Urothelium cell line (cell line): ENCODE results near the gene DVL1.
A peak's percentile ranks its signal among the peaks of the same experiment; 100 is the strongest.
"Not testable (repeated sequence)": the region's sequence is repeated elsewhere in the genome, so short reads cannot be mapped to it uniquely, and the experiment has no call there.

Experiments used
- DNase-seq: peaks from one replicate; pipeline ENCODE4 v3.0.0; 2011; ENCODE audit warnings: low spot score, mixed read lengths
- FAIRE-seq: peaks from 2 replicates; lab custom pipeline; 2011; peaks lifted over from hg19 to GRCh38; lab: Jason Lieb, UNC

Gene DVL1

DNA sequence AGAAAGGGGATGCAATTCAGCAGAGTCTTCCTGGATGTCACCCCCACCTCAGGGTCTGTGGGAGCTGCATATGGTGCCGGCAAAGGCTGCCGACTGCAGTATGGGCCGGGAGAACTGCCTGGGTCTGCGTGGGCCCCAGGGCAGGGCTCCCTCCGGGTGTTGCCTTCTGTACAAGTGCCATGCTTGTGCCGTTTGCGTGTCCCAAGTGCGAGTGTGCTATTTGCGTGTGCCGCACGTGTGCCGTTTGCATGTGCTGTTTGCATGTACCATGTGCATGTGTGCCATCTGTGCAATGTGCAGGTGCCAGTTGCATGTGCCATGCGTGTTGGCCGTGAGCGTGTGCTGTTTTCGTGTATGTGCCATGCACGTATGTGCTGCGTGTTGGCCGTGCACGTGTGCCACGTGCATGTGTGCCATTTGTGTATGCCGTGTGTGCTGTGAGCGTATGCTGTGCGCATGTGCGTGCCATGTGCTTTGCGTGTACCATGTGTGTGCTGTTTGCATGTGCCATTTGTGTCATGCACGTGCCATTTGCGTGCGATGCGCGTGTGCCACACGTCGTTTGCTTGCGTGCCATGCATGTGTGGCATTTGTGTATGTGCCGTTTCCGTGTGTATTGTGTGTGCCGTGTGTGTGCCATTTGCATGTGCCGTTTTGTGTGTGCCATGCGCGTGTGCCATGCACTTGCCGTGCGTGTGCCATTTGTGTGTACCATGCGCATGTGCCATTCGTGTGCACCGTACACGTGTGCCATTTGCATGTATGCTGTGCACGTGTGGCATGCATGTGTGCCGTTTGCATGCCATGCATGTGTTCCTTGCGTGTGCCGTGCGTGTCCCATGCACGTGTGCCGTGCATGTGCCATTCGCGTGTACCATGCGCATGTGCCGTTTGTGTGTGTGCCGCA, 19.7 kb downstream of the DVL1 start:
- FAIRE-seq (peak; percentile 87), DNase-seq (no peak)

- FAIRE-seq, result no peak
These were observed 21.0 kb downstream of the DVL1 start for GRCh38 chr1:1328254-1328653.

DNA sequence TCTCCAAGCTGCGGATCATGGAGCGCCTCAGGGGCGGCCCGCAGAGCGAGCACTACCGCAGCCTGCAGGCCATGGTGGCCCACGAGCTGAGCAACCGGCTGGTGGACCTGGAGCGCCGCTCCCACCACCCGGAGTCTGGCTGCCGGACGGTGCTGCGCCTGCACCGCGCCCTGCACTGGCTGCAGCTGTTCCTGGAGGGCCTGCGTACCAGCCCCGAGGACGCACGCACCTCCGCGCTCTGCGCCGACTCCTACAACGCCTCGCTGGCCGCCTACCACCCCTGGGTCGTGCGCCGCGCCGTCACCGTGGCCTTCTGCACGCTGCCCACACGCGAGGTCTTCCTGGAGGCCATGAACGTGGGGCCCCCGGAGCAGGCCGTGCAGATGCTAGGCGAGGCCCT, 21.9 kb downstream of the DVL1 start:
- DNase-seq (no peak), FAIRE-seq (no peak)

More at GRCh38 chr1:1328254-1328653, 21.0 kb downstream of the DVL1 start:
- no peak for DNase-seq

DNA sequence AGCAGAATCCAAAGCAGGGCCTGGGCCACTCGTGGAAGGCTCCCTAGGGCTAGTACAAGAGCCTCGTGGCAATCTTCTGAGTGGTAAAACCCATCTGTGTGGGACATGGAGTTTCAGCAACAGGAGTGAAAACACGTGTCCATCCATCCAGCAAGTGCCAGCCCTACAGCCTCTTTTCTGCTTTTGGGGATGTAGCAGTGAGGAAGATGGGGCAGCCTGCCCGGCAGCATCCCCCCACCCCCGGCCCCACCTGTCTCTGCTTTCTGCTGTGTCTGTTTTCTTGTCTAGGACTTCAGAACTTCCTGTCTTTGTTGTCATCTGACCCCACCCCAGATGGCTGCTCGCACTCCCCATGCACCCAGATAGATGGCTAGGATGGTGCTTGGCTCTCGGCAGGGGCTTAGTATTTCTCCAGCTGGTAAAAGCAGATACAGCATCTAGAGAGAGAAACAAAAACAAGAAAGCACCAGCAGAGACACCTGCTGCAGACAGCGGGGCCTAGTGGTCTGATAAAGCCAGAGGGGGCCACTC, 23.1 kb downstream of the DVL1 start:
- FAIRE-seq (no peak), DNase-seq (no peak)

DNA sequence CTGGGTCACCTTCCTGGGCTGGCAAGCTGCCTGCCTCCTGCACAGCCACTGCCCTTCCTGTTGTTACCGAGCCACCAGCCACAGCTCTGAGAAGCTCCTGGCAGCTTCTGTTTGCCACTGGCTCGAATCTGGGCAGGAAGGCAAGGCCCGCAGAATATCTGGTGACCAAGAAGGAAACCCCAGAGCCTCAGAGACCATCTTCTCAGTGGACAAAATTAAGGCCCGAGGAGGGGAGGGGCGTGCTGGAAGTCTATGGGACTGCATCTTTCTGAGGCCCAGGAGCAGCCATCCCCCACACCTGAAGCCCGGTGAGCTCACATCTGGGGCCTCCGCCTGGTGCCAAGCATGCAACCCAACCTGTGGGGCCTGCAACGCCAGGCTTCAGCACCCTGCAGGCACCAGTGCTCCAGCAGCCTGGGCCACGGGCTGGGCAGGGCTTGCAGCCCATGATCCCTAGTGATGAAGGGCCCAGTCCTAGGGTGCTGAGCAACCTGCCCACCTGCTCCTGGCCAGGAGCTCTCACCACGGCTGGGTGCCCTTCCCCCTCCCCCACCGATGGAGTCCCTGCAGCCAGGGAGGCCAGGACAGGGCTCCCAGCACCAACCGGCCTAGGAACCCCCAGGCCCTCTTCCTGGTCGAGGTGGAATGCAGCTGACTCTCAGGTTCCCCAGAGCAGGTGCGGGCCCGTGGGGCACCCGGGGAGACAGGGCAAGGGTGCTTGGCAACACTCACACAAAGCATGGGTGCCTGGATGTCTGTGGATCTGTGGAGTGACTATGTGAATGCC, 23.7 kb downstream of the DVL1 start:
- DNase-seq (no peak), FAIRE-seq (no peak)

DNA sequence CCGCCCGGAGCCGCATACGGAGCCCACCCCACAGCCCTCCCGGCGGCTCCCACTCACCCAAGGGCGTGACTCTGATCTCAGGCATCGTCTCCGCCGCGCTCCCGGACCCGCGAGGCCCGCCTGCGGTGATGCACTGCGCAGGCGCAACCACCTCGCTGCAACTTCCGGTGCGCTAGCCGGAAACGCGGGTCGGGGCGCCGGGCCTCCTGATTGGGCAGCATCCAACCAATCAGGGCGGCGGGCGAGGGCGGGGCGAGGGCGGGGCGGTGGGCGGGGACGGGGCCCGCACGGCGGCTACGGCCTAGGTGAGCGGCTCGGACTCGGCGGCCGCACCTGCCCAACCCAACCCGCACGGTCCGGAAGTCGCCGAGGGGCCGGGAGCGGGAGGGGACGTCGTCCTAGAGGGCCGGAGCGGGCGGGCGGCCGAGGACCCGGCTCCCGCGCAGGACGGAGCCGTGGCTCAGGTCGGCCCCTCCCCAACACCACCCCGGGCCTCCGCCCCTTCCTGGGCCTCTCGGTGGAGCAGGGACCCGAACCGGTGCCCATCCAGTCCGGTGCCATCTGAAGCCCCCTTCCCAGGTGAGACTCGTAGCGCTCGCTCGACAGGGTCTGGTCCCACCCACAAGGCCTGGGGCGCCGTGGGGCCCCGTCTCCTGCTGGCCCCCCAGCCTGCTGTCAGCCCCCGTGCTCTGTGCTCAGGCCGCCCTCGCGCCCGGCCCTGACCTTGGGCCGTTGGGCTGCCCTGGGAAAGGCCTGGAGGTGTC, 24.5 kb downstream of the DVL1 start, which contains the start of the genes CPTP and INTS11:
TSS of gene CPTP (plus strand) at position 279 of the 764 bp plus-strand sequence. CDS start 2,109 bp downstream, outside the sequence.
TSS of gene INTS11 (minus strand) at position 137 of the 764 bp plus-strand sequence. CDS start at position 85, 52 bp downstream.
- peak; percentile 59 for FAIRE-seq
- peak; percentile 97 for DNase-seq

- no peak for FAIRE-seq
- DNase-seq, result no peak
These were observed 25.1 kb downstream of the DVL1 start for GRCh38 chr1:1324084-1324523.

DNA sequence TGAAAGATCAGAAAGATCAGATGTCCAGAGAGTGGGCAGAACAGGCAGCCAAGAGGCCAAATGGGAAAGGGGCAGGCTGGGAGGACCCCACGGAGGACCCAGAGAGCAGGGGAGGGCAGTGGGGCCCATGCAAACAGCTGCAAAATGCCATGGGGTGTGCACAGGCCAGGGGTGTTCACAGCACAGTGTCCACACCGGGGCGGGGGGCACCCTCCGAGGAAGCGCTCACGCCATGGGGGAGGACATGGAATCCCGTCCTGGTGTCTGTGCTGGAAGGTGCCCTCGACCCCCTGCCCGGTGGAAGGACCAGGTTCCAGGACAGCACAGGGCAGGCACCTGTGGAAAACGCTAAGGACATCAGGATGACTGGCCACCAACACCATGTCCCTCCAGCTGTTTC, 26.3 kb downstream of the DVL1 start:
- FAIRE-seq (no peak), DNase-seq (no peak)

- no peak for DNase-seq
- FAIRE-seq, result no peak
These were observed 26.8 kb downstream of the DVL1 start for GRCh38 chr1:1322418-1322817.

DNA sequence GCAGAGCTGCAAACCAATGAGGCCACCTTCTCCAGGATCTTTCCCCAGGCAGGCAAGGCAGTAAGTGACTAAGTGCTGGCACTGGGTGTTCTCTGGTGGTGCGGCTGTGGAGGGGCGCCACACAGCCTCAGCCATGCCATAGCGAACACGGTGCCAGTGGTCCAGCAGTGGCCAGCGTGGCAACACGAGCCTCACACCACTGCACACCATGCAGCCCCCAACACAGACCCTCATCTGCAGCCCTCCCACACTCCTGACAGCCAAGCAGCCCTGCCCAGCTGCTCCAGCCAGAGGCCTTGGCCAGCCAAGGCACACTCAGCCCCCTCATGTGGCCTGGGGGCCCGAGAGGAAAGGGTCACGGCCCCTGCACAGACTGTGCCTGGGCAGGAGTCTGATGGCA, 27.7 kb downstream of the DVL1 start:
- DNase-seq (no peak), FAIRE-seq (no peak)

- FAIRE-seq, result no peak
These were observed 28.4 kb downstream of the DVL1 start for GRCh38 chr1:1320666-1321448.

GRCh38 chr1:1319646-1319941, 29.6 kb downstream of the DVL1 start:
- DNase-seq (no peak), FAIRE-seq (no peak)

More at GRCh38 chr1:1320666-1321448, 28.4 kb downstream of the DVL1 start:
- DNase-seq, result no peak

DNA sequence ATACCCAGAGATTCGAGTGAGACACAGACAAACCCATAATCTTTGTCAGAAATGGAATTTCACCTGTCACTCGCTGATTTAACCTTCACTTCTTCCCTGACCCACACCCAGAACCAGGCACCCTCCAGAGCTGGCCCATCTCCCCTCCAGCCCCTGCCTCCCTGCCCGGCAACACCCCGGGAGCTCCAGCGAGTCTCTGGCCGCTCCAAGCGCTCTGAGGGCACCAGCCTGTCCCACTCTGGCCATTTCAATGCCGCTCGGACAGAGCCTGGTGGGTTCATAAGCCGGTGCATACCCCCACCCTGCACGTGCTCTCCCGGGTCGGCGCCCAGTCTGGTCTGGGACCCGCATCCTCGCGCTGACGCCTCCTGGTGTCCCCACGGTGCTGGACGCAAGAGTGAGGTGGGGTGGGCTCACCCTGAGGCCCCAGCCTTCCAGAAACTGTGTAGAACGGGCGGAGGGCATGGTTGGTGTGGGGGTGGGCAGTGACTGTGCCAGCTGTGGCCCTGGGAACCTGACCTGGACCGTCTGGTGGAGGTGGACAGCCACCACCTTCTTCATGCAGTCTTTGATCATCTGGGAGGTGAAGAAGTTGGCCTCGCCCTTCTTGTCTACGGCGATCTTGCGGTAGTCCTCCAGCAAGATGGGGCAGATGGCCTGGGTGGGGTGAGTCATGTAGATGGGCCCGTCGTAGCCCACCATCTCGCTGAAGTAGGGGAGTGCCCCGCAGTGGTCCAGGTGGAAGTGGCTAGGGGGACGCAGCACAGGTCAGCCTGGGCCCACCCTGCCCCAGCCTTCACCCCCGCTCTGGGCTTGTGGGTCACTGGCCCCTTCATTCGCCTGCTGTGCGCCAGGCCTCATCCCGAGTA, 30.2 kb downstream of the DVL1 start:
- DNase-seq (no peak), FAIRE-seq (no peak)

DNA sequence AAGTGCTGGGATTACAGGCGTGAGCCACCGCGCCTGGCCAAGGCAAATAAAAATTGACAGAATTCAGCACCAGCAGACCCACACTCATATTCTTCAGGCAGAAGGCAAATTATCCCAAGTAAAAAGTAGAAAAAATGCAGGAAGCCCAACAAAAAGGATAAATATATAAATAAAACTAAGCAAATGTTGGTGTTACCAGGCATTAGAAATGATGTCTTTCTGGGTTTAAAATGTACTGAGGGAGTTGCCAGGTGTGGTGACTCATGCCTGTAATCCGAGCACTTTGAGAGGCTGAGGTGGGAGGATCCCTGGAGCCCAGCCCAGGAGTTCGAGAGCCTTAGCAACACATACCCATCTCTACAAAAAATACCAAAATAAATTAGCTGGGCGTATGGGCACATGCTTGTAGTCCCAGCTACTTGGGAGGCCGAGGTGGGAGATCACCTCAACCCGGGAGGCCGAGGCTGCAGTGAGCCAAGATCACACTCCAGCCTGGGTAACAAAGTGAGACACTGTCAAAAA, 31.0 kb downstream of the DVL1 start:
- FAIRE-seq (no peak), DNase-seq (peak; percentile 50)

DNA sequence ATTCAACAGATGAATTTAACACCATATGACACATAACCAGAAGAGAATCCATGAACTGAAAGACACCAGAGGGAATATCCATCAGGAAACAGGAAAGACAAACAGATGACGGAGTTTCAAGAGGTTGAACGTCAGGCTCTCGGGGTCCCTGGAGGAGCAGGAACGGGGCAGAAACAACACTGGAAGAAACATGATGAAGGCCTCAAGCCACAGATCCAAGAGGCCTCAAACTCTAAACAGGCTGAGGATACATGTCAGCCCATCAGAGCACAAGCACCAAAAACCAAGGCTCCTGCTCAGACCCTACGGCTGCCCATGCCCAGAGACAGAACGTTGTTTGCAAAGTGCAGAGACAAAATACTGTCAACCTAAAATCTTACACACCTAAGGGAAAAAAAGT, 31.8 kb downstream of the DVL1 start:
- no peak for FAIRE-seq

DNA sequence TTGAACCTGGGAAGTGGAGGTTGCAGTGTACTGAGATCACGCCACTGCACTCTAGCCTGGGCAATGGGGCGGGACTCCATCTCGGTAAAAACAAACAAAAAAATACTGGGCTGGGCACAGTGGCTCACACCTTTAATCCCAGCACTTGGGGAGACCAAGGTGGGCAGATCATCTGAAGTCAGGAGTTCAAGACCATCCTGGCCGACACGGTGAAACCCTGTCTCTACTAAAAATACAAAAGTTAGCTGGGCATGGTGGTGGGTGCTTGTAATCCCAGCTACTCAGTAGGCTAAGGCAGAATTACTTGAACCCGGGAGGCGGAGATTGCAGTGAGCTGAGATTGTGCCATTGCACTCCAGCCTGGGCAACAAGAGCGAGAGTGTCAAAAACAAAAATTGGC, 33.0 kb downstream of the DVL1 start:
- FAIRE-seq, DNase-seq: not testable (repeated sequence)

More for the DNA sequence above, 31.8 kb downstream of the DVL1 start:
- DNase-seq, result no peak

DNA sequence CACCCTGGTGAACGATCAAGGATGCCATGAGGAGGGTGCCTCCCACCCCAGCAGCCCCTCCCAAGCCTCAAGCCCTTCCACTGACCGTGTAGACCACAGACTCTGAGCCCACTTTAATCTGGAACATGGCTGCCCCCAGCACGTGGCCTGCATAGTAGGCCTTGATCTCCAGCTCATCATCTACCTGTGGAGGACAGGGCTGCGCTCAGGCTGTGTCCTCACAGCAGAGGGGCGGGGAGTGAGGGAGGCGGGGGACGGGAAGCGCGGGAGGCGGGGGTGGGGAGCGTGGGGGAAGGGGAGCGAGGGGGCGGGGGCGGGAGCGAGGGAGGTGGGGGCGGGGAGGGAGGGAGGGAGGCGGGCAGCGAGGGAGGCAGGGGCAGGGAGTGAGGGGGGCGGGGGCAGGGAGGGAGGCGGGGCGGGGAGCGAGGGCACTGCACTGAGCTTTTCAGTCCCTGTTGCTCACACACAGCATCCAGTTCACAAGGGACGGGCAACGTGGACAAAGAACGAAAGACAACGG, 33.7 kb downstream of the DVL1 start:
- no peak for FAIRE-seq
- no peak for DNase-seq

DNA sequence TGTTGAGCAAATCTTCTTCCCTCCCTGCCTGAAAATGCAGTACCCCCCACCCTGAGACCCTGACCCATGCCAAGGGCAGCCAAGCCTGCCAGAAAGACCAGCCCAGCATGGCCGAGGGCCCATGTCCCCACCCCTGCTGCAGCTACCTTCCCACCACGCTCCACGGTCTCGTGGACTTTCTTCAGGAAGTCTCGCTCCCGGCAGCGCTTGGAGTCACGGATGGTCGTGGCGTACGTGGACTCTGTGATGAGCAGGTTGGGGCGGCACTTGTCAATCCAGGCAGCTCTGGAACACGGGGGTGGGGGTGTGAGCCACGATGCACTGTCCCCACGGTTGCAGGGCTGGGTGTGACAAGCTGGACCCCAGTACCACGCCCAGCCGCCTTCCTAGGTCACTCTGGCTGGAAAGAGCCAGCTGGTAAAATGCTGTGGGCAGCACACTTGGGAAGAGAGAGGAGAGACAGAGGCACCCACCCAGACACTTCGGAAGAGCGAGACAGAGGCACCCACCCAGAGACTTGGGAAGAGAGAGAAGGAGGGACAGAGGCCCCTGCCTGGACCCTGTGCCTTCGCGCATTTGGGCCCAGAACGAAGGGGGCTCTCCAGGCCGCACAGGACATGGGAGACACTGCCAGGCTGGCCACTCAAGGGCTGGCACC, 34.4 kb downstream of the DVL1 start:
- no peak for DNase-seq
- FAIRE-seq, result no peak
